ENCODE measurements around the gene NLN.
A peak's percentile ranks its signal among the peaks of the same experiment; 100 is the strongest.
"Not testable (repeated sequence)": the region's sequence is repeated elsewhere in the genome, so short reads cannot be mapped to it uniquely, and the experiment has no call there.

NLN gene

GRCh38 chr5:65832603-65833228 lies 110.7 kb downstream of the NLN start:
- DNase-seq (ENCODE audit: low spot score): no peak

DNA sequence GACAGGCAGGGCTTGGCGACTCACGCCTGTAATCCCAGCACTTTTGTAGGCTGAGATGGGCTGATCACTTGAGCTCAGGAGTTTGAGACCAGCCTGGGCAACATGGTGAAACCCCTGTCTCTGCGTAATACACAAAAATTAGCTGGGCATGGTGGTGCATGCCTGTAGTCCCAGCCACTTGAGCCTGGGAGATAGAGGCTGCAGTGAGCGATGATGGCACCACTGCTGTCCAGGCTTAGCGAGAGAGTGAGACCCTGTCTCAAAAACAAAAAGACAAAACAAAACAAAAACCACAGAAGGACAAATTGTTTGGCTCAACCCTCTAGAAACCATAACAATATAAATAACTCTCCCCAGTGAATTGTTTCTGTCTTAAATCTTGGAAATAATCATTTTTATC lies 111.8 kb downstream of the NLN start:
- DNase-seq (ENCODE audit: low spot score): no peak

DNA sequence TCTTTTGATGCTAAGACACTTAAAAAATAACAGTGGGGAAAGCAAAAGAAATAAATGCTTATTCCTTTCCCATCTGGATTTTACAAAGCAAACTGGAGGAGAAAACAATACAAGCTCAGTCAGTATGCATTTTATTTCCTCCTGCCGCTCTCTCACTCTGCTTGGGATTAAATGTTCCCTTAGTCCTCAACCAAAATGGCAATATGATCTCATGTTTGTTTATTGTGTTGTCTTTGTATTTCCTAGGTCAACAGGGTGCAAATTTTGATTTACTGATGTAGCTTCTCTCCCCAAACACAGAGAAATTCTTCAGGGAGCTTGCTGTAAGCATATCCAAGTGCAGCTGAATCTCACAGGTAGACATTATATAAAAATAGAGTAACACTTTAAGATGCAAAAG lies 112.3 kb downstream of the NLN start:
- no peak for DNase-seq (ENCODE audit: low spot score)

- no peak for DNase-seq (ENCODE audit: low spot score)
These were observed 113.2 kb downstream of the NLN start for GRCh38 chr5:65835191-65835590.

DNA sequence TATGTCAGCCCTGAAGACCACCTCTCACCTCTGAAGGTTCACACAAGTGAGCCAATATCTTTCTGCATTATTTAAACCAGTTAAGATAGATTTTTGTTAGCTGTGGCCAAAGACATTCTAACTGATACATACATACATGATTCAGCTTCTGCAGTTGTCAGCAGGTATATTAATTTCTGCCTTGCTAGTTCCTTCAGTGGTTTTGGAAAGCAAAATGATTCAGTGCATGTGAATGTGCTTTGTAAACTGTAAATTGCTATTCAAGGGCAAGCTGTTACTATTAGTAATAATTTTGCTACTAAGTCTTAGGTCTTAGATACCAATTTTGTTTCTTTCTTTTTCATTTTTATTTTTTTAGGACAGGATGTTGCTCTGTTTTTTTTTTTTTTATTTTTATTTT lies 115.1 kb downstream of the NLN start:
- DNase-seq (ENCODE audit: low spot score): peak; percentile 28

DNA sequence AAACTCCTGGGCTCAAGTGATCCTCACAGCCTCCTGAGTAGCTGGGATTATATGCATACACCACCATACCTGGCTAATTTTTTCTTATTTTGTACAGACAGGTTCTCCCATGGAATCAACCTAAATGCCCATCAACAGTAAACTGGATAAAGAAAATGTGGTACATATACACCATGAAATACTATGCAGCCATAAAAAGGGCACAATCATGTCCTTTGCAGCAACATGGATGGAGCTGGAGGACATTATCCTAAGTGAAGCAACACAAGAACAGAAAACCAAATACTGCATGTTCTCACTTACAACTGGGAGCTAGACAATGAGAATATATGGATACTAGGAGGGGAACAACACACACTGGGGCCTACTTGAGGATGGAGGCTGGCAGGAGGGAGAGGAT lies 117.2 kb downstream of the NLN start:
- not testable (repeated sequence) for DNase-seq (ENCODE audit: low spot score)

GRCh38 chr5:65840071-65840470 lies 118.1 kb downstream of the NLN start:
- DNase-seq (ENCODE audit: low spot score): no peak

DNA sequence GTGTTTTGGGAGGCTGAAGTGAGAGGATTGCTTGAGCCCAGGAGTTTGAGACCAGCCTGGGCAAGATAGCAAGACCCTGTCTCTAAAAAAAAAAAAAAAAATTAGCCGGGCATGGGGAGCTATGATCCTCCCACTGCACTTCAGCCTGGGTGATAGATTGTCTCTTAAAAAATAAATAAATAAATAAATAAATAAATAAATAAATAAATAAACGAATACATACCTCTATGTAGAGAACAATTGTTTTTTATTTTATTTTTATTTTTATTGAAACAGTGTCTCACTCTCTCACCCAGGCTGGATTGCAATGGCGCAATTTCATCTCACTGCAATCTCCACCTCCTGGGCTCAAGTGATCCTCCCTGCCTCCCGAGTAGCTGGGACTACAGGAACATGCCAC lies 122.8 kb downstream of the NLN start:
- not testable (repeated sequence) for DNase-seq (ENCODE audit: low spot score)

- no peak for DNase-seq (ENCODE audit: low spot score)
These were observed 124.1 kb downstream of the NLN start for GRCh38 chr5:65846101-65846500.

- DNase-seq (ENCODE audit: low spot score): not testable (repeated sequence)
These were observed 125.0 kb downstream of the NLN start for GRCh38 chr5:65847019-65847418.

DNA sequence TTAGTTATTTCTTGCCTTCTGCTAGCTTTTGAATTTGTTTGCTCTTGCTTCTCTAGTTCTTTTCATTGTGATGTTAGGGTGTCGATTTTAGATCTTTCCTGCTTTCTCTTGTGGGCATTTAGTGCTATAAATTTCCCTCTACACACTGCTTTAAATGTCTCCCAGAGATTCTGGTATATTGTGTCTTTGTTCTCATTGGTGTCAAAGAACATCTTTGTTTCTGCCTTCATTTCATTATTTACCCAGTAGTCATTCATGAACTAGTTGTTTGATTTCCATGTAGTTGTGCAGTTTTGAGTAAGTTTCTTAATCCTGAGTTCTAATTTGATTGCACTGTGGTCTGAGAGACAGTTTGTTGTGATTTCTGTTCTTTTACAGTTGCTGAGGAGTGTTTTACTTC lies 127.9 kb downstream of the NLN start:
- DNase-seq (ENCODE audit: low spot score): not testable (repeated sequence)

GRCh38 chr5:65854925-65855324 lies 132.9 kb downstream of the NLN start:
- DNase-seq (ENCODE audit: low spot score): no peak

- DNase-seq (ENCODE audit: low spot score): no peak
These were observed 133.8 kb downstream of the NLN start for GRCh38 chr5:65855766-65856315.

DNA sequence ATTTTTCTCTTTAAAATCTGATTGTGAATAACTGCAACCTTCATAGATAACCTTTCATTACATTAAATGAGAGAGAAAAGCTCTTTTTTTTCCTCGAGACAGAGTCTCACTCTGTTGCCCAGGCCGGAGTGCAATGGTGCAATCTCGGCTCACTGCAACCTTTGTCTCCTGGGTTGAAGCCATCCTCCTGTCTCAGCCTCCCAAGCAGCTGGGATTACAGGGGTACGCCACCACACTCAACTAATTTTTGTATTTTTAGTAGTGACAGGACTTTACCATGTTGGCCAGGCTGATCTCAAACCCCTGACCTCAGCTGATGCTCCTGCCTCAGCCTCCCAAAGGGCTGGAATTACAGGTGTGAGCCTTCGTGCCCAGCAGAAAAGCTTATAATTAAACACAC lies 134.5 kb downstream of the NLN start:
- DNase-seq (ENCODE audit: low spot score): no peak

GRCh38 chr5:65858316-65858715 lies 136.3 kb downstream of the NLN start:
- DNase-seq (ENCODE audit: low spot score): peak; percentile 29

DNA sequence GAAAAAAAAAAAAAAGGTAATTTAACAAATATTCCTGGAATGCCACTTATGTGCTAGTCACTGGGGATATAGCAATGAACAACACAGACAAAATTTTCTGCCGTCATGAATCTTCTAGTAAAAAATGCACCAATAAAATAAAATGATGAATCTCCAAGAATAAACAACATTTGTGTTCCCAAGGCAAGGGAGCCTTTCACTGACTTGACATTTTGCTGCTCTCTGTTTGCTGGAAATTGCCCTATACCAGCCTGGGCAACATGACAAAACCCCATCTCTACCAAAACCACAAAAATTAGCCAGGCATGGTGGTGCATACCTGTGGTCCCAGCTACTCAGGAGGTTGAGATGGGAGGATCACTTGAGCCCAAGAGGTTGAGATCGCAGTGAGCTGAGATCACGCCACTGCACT lies 139.8 kb downstream of the NLN start:
- DNase-seq (ENCODE audit: low spot score): peak; percentile 69

DNA sequence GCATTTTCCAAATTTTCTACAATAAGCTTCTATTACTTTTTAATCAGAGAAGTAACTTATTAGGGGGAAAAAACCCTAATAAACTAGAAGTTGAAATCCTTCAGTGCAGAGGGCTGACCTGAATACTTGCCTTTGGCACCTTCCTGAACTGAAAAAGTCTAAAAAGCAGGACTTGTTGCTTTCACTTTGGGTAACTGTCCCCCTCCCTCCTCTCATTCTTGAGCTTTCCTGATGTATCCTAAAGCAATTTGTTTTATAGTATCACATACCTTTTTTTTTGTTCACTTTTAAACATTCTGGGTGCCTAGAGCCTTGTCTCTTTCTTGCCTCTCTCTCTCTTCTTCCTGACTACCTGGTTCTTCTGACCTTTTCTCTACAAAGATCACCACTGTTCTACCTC lies 140.4 kb downstream of the NLN start:
- no peak for DNase-seq (ENCODE audit: low spot score)

GRCh38 chr5:65863747-65864146 lies 141.7 kb downstream of the NLN start:
- no peak for DNase-seq (ENCODE audit: low spot score)

GRCh38 chr5:65866837-65867521 lies 145.0 kb downstream of the NLN start:
- no peak for DNase-seq (ENCODE audit: low spot score)

DNA sequence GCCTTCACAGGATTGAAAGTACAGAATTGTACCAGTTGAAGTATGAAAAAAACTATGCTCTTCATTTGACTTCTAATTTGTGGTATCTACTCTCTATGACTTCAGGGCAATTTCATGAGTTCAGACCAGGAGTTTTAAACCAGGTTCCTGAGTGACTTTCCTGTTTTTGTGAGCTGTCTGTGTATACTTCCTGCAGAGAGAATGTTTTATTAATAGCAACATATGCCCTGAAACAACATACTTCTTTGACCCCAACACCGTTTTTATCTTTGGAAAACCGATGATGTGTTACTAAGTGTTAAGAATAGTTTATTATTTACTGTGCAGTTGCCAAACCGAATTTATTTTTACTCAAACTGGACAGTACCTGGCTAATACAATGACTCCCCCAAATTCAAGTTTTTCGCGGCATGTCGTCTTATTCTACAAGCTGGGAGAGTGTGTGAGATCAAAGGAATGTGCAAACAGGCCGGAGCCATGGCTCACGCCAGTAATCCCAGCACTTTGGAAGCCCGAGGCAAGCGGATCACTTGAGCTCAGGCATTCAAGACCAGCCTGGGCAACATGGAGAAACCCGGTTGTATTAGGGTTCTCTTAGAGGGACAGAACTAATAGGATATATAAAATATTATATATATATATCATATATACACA lies 145.7 kb downstream of the NLN start:
- DNase-seq (ENCODE audit: low spot score): no peak

DNA sequence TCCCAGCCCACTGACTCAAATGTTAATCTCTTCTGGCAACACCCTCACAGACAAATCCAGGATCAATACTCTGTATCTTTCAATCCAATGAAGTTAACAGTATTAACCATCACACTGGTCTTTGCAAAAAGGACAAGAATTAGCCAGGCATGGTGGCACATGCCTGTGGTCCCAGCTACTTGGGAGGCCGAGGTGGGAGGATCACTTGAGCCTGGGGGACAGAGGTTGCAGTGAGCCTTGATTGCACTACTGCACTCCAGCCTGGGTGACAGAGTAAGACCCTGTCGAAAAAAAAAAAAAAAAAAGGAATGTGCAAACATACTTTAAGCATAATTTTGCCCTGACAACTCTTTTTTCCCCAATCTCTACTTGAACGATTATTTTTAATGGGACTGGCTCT lies 146.5 kb downstream of the NLN start:
- DNase-seq (ENCODE audit: low spot score): no peak

GRCh38 chr5:65871182-65871581 lies 149.2 kb downstream of the NLN start:
- peak; percentile 42 for DNase-seq (ENCODE audit: low spot score)

DNA sequence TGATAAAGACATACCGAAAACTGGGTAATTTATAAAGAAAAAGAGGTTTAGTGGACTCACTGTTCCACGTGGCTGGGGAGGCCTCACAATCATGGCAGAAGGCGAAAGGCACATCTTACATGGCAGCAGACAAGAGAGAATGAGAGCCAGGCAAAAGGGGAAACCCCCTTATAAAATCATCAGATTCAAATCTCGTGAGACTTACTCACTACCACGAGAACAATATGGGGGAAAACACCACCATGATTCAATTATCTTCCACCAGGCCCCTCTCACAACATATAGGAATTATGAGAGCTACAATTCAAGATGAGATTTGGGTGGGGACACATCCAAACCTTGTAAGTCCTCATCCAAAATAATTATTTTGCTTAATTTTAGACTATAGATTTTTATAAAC lies 149.8 kb downstream of the NLN start:
- not testable (repeated sequence) for DNase-seq (ENCODE audit: low spot score)

All from GM03348 (cell line).